GM12891 (cell line): ENCODE data around the gene MMGT1.

Source experiments
- PAX5 ChIP-seq: IDR thresholded peaks from 2 replicates; pipeline ENCODE4 v1.6.1; 2011; ENCODE audit warnings: low read length, moderate library complexity, mild to moderate bottlenecking; ENCODE audit not compliant: insufficient read depth, severe bottlenecking
- POLR2A ChIP-seq: IDR thresholded peaks from 2 replicates; pipeline ENCODE4 v1.6.1; 2011; ENCODE audit warnings: low read depth, low read length, control low read depth
- POLR2AphosphoS5 ChIP-seq: IDR thresholded peaks from 2 replicates; pipeline ENCODE4 v1.6.1; 2011; ENCODE audit warnings: low read depth, low read length, control low read depth
- POU2F2 ChIP-seq: IDR thresholded peaks from 2 replicates; pipeline ENCODE4 v1.6.1; 2011; ENCODE audit warnings: low read depth, mild to moderate bottlenecking, control low read depth, low read length, moderate library complexity
- SPI1 ChIP-seq: IDR thresholded peaks from 2 replicates; pipeline ENCODE4 v1.6.1; 2011; ENCODE audit warnings: low read depth, low read length, control low read depth
- TAF1 ChIP-seq: IDR thresholded peaks from 2 replicates; pipeline ENCODE4 v1.6.1; 2011; ENCODE audit warnings: low read depth, low read length, control low read depth

- TF ChIP-seq POLR2A: no peak
- no peak for TF ChIP-seq POLR2AphosphoS5
- no peak for TF ChIP-seq TAF1
- no peak for TF ChIP-seq POU2F2
- no peak for TF ChIP-seq SPI1
- no peak for TF ChIP-seq PAX5
These were observed 10.5 kb upstream of the MMGT1 start for GRCh38 chrX:135984256-135984655.
